Caco-2 (cell line): ENCODE data around the gene SMYD3. TPM values are rescaled to one million over a fixed set of nuclear protein-coding genes. Genes with fewer than 3 reads are reported as not detected.
A peak's percentile ranks its signal among the peaks of the same experiment; 100 is the strongest.

Experiments
- BruUV-seq: library from RNA; stranded (reverse); fragments of 400-500 nt; replicated peaks from 2 replicates; lab custom pipeline; 2021; lab: Mats Ljungman, UMichigan
- CTCF ChIA-PET: fragments of 300-600 bp; sonication (Branson Sonifier 250); formaldehyde crosslinking; loops from one replicate; lab custom pipeline; 2022; ENCODE audit warnings: antibody characterized with exemption; lab: Charles Lee
- POLR2A ChIA-PET: fragments of 300-600 bp; sonication (Branson Sonifier 250); formaldehyde crosslinking; loops from one replicate; lab custom pipeline; 2022; ENCODE audit warnings: antibody characterized with exemption; lab: Charles Lee
- DNase-seq, 2 experiments: peaks; one replicate each; pipeline versions ENCODE4 v3.0.0 to v3.0.0-alpha.2; 2020 to 2022
- H3K27me3 ChIP-seq: replicated peaks from 2 replicates; pipeline ENCODE4 v1.6.0; 2011; ENCODE audit warnings: low read length; ENCODE audit not compliant: control insufficient read depth, insufficient read depth
- H3K36me3 ChIP-seq: 2 replicates; pipeline ENCODE4 v1.5.1; 2011; ENCODE audit warnings: low read length; ENCODE audit not compliant: control insufficient read depth, insufficient read depth
- H3K4me1 ChIP-seq: fragments of 250-450 bp; sonication (Bioruptor Pico); 2 replicates; pipeline ENCODE4 v1.5.1; 2020; ENCODE audit warnings: mild to moderate bottlenecking
- H3K4me3 ChIP-seq: 2 replicates; pipeline ENCODE4 v1.5.1; 2011; ENCODE audit warnings: low read depth, mild to moderate bottlenecking, control low read depth, low read length
- H3K9me3 ChIP-seq: fragments of 250-450 bp; sonication (Bioruptor Pico); 2 replicates; pipeline ENCODE4 v1.5.1; 2020; ENCODE audit warnings: mild to moderate bottlenecking, moderate library complexity
- H3K27ac Mint-ChIP-seq: one replicate; pipeline ENCODE4 v1.8.0; 2022; ENCODE audit warnings: mixed read lengths; ENCODE audit not compliant: unreplicated experiment
- H3K27me3 Mint-ChIP-seq: one replicate; pipeline ENCODE4 v1.8.0; 2022; ENCODE audit warnings: mixed read lengths; ENCODE audit not compliant: insufficient read depth, unreplicated experiment
- H3K36me3 Mint-ChIP-seq: one replicate; pipeline ENCODE4 v1.8.0; 2022; ENCODE audit warnings: mild to moderate bottlenecking, mixed read lengths; ENCODE audit not compliant: insufficient read depth, unreplicated experiment
- H3K4me1 Mint-ChIP-seq: one replicate; pipeline ENCODE4 v1.8.0; 2022; ENCODE audit warnings: low read depth, mixed read lengths; ENCODE audit not compliant: unreplicated experiment
- H3K4me3 Mint-ChIP-seq: one replicate; pipeline ENCODE4 v1.8.0; 2022; ENCODE audit warnings: mild to moderate bottlenecking, moderate library complexity, mixed read lengths; ENCODE audit not compliant: unreplicated experiment
- H3K9me3 Mint-ChIP-seq: one replicate; pipeline ENCODE4 v1.8.0; 2022; ENCODE audit warnings: mixed read lengths; ENCODE audit not compliant: unreplicated experiment
- intact Hi-C: fragments of 100-400 bp; cut with micrococcal nuclease; formaldehyde crosslinking; loops from one replicate; pipeline ENCODE4 v1.10.0; 2022; ENCODE audit not compliant: unreplicated experiment
- total RNA-seq: library from RNA; stranded (reverse); gene quantifications from 2 replicates; pipeline ENCODE4 v1.2.3, GENCODE V29; 2022
- TF ChIP-seq, protein P1 (sequence below), 2 experiments: fragments of 200-600 bp in 1 of 2; IDR thresholded peaks; 1 replicate in 1 of 2; 2 replicates in 1 of 2; pipeline versions ENCODE4 v1.5.1 to v1.8.0; 2011 to 2022; ENCODE audit warnings: antibody characterized with exemption in 1 of 2, control low read depth in 1 of 2, inconsistent platforms in 1 of 2, low read depth in 1 of 2, low read length in 1 of 2, mild to moderate bottlenecking in 1 of 2, moderate library complexity in 1 of 2; ENCODE audit not compliant: insufficient read depth in 1 of 2, severe bottlenecking in 1 of 2, unreplicated experiment in 1 of 2

The SMYD3 gene
- total RNA-seq, 1 experiment from 2014 or later, result 33.0 TPM

DNA sequence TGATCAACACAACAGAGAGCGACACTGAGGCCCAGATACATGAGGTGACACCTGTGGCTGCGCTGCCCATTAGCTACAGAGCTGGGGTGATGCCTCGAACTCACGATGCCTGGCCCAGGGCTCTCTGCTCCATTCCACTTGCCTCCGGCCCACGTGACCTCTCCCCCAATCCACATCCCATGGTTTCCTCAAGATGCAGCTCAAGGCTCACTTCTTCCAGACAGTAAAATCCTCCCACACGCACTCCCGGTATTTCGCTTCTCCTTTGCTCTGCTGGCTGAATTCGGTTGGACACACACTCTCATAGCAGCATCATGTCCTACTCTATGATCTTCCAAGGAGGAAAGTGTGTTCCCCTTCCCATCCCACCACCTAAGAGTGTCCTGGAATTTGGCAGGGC is 679.8 kb downstream of the SMYD3 start:
- peaks cover 4% of the 10 kb centered on the region for H3K9me3 ChIP-seq
- BruUV-seq, result no TSS peak
- intact Hi-C loops, result no loop called here
- Mint-ChIP-seq H3K27ac (no peak overlapping the region), H3K4me1 (peaks cover 13% of the 10 kb centered on the region), H3K27me3 (no peaks in the 10 kb centered on the region), H3K36me3 (no peaks in the 10 kb centered on the region), H3K4me3 (no peak overlapping the region), H3K9me3 (peaks cover 16% of the 10 kb centered on the region)
- peaks cover 14% of the 10 kb centered on the region for H3K4me1 ChIP-seq
- H3K36me3 ChIP-seq, result no peaks in the 10 kb centered on the region
- ChIA-PET CTCF (no interaction called here), POLR2A (interaction anchor here (0.6 kb wide), 1 partner anchor 11 kb away, joined by 3 read pairs; no protein-coding TSS in a partner anchor)
- no peak for DNase-seq
- no peak overlapping the region for H3K4me3 ChIP-seq
- TF ChIP-seq, protein P1, sequence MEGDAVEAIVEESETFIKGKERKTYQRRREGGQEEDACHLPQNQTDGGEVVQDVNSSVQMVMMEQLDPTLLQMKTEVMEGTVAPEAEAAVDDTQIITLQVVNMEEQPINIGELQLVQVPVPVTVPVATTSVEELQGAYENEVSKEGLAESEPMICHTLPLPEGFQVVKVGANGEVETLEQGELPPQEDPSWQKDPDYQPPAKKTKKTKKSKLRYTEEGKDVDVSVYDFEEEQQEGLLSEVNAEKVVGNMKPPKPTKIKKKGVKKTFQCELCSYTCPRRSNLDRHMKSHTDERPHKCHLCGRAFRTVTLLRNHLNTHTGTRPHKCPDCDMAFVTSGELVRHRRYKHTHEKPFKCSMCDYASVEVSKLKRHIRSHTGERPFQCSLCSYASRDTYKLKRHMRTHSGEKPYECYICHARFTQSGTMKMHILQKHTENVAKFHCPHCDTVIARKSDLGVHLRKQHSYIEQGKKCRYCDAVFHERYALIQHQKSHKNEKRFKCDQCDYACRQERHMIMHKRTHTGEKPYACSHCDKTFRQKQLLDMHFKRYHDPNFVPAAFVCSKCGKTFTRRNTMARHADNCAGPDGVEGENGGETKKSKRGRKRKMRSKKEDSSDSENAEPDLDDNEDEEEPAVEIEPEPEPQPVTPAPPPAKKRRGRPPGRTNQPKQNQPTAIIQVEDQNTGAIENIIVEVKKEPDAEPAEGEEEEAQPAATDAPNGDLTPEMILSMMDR (IDR thresholded peaks at IDR 0.05; ENCODE audit: insufficient read depth in 1 of 2, low read depth in 1 of 2, low read length in 1 of 2, severe bottlenecking in 1 of 2, unreplicated experiment in 1 of 2), result no peak
- no peaks in the 10 kb centered on the region for H3K27me3 ChIP-seq

DNA sequence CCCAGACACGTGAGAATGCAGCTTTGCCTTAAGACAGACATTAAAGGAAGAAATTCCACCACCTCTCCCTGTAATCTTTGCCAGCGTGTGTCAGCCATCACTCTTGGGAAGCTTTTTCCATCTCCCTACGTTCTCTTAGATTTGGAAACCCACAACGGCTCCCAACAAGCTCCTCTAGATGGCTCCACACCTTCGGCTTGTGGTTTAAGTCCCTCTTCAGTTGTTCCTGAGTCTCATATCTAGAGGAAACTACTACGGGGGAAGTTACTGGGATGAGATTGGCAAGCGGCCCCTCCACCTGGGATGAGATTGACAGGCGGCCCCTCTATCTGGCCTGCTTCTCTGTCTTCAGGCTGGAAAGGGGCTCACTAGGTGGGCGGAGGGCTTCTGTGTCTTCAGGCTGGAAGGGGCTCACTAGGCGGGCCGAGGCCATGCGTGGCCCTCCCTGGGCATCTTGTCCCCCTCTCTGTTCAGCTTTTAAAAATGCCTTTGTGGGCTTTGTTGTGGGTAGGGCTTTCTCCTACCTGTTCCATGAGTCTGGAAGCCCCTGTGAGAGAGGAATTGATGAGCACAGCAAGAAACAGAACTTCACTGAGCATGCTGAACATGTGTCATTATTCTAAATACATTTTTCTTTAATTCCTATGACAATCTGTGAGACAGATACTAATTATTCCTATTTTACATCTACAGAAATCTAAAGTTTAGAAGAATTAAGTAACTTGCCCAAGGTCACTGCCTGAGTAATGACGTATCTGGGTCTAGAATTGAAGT is 681.8 kb downstream of the SMYD3 start:
- DNase-seq, result no peak
- peaks cover 4% of the 10 kb centered on the region for H3K9me3 ChIP-seq
- ChIA-PET CTCF (interaction anchor here (0.7 to 1.1 kb wide), 3 partner anchors 15 to 63 kb away, joined by 3 to 4 read pairs (median 3); no protein-coding TSS in a partner anchor), POLR2A (interaction anchor here (0.6 kb wide), 1 partner anchor 462 kb away, joined by 4 read pairs; no protein-coding TSS in a partner anchor)
- Mint-ChIP-seq H3K4me1 (peaks cover 13% of the 10 kb centered on the region), H3K36me3 (no peaks in the 10 kb centered on the region), H3K4me3 (no peak overlapping the region), H3K27ac (no peak overlapping the region), H3K9me3 (peaks cover 17% of the 10 kb centered on the region), H3K27me3 (no peaks in the 10 kb centered on the region)
- TF ChIP-seq, protein P1 (IDR thresholded peaks at IDR 0.05; ENCODE audit: insufficient read depth in 1 of 2, low read depth in 1 of 2, low read length in 1 of 2, severe bottlenecking in 1 of 2, unreplicated experiment in 1 of 2), result no peak
- peaks cover 14% of the 10 kb centered on the region for H3K4me1 ChIP-seq
- BruUV-seq, result no TSS peak
- H3K4me3 ChIP-seq, result no peak overlapping the region
- no peaks in the 10 kb centered on the region for H3K27me3 ChIP-seq
- intact Hi-C loops, result loop anchor here (1.0 kb wide), 1 partner anchor 178 kb away; no protein-coding TSS in a partner anchor
- no peaks in the 10 kb centered on the region for H3K36me3 ChIP-seq

DNA sequence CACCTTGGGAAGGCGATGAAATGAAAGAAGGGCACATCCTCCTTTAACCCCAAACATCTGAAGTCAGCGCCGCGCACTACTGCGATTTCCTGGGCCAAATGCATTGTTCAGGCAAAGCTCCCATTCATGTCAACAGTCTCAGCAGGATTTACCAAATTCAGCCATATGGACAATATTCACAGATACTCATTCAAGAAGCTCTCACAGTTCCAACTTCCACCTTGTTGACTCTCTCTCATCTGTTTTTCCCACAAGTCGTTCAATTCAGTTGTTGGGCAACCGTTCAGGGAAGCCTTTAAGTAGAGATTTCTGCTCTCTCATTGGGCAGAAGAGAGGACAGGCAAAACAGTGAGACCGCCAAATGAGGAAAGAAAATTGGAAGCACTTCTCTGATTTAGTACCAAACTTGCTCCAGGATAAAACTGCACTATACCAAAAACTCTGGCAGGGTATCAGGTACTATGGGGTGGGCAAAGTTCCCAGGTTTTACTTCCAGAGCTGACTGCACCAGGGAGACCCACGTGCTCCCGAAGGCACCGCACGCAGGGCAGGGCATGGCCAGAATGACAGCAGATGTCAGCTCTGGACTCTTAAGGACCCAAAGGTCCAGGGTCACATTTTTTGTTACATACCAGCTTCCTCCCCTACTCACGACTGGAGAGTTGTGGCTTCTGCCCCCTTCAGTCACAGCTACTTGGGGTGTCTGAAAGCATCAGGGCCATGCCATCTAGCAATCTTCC is 683.5 kb downstream of the SMYD3 start:
- intact Hi-C loops, result no loop called here
- no peak overlapping the region for H3K4me3 Mint-ChIP-seq
- no TSS peak for BruUV-seq
- Histone ChIP-seq H3K4me3 (no peak overlapping the region), H3K9me3 (peaks cover 4% of the 10 kb centered on the region), H3K4me1 (peaks cover 14% of the 10 kb centered on the region), H3K36me3 (no peaks in the 10 kb centered on the region), H3K27me3 (no peaks in the 10 kb centered on the region)
- H3K27ac Mint-ChIP-seq, result peak overlapping the region; percentile 83
- DNase-seq, result no peak
- peaks cover 13% of the 10 kb centered on the region for H3K4me1 Mint-ChIP-seq
- H3K36me3 Mint-ChIP-seq, result no peaks in the 10 kb centered on the region
- TF ChIP-seq, protein P1 (IDR thresholded peaks at IDR 0.05; ENCODE audit: insufficient read depth in 1 of 2, low read depth in 1 of 2, low read length in 1 of 2, severe bottlenecking in 1 of 2, unreplicated experiment in 1 of 2), result no peak
- H3K9me3 Mint-ChIP-seq, result peaks cover 17% of the 10 kb centered on the region
- no peaks in the 10 kb centered on the region for H3K27me3 Mint-ChIP-seq
- POLR2A ChIA-PET, result no interaction called here
- CTCF ChIA-PET, result no interaction called here
